HEK293 (cell line): ENCODE results near the gene PIGR.

Source experiments
- CTCF ChIA-PET: fragments of 350-600 bp; formaldehyde crosslinking; extraction: SDS; loops from one replicate; lab custom pipeline; 2021; ENCODE audit warnings: antibody characterized with exemption; lab: Yijun Ruan, JAX
- POLR2A ChIA-PET: fragments of 300-600 bp; formaldehyde crosslinking; extraction: SDS; loops from one replicate; lab custom pipeline; 2020; ENCODE audit warnings: antibody characterized with exemption, inconsistent platforms; lab: Yijun Ruan, JAX
- H3K27ac ChIP-seq: fragments of 200-500 bp; sonication (Bioruptor generic); 2 replicates; pipeline ENCODE4 v1.5.1; 2014; ENCODE audit warnings: low read depth, low read length, control low read depth, inconsistent platforms; ENCODE audit errors: extremely low read depth
- H3K36me3 ChIP-seq, 2 experiments: fragments of 200-500 bp in 1 of 2; sonication (Bioruptor generic) in 1 of 2; 1 replicate in 1 of 2; 2 replicates in 1 of 2; pipeline ENCODE4 v1.5.1; 2014 to 2017; ENCODE audit warnings: inconsistent platforms in 2 of 2, low read length in 2 of 2; ENCODE audit not compliant: control insufficient read depth in 2 of 2, insufficient read depth in 1 of 2
- H3K4me1 ChIP-seq: fragments of 200-500 bp; sonication (Bioruptor generic); 2 replicates; pipeline ENCODE4 v1.5.1; 2014; ENCODE audit warnings: mild to moderate bottlenecking, low read length, inconsistent platforms; ENCODE audit not compliant: control insufficient read depth, insufficient read depth
- H3K4me3 ChIP-seq: 2 replicates; pipeline ENCODE4 v1.5.1; 2011; ENCODE audit warnings: low read depth, mild to moderate bottlenecking, control low read depth, low read length, moderate library complexity
- H3K9me3 ChIP-seq: fragments of 200-500 bp; sonication (Bioruptor generic); 2 replicates; pipeline ENCODE4 v1.5.1; 2014; ENCODE audit warnings: low read depth, low read length, inconsistent platforms; ENCODE audit not compliant: control insufficient read depth, insufficient read depth
- CTCF ChIP-seq: fragments of 450-650 bp; formaldehyde crosslinking; IDR thresholded peaks from 2 replicates; pipeline ENCODE4 v1.5.1; 2016; ENCODE audit warnings: missing biosample characterization, missing genetic modification characterization
- GLI2 ChIP-seq: fragments of 450-650 bp; formaldehyde crosslinking; IDR thresholded peaks from 2 replicates; pipeline ENCODE4; 2017; ENCODE audit warnings: missing biosample characterization, missing genetic modification characterization, low read depth, borderline replicate concordance
- KLF17 ChIP-seq: fragments of 450-650 bp; formaldehyde crosslinking; IDR thresholded peaks from 2 replicates; pipeline ENCODE4 v1.5.1; 2016; ENCODE audit warnings: missing biosample characterization, missing genetic modification characterization
- MZF1 ChIP-seq: fragments of 450-650 bp; formaldehyde crosslinking; IDR thresholded peaks from 2 replicates; pipeline ENCODE4 v1.5.1; 2017; ENCODE audit warnings: missing biosample characterization, missing genetic modification characterization, borderline replicate concordance
- ZBTB17 ChIP-seq: fragments of 450-650 bp; formaldehyde crosslinking; IDR thresholded peaks from 2 replicates; pipeline ENCODE4 v1.5.1; 2016; ENCODE audit warnings: missing biosample characterization, missing genetic modification characterization
- ZBTB8A ChIP-seq: fragments of 450-650 bp; formaldehyde crosslinking; IDR thresholded peaks from 2 replicates; pipeline ENCODE4 v1.5.1; 2016; ENCODE audit warnings: missing biosample characterization, missing genetic modification characterization
- ZEB2 ChIP-seq: fragments of 450-650 bp; formaldehyde crosslinking; IDR thresholded peaks from 2 replicates; pipeline ENCODE4 v1.5.1; 2016; ENCODE audit warnings: missing biosample characterization, missing genetic modification characterization
- ZIC2 ChIP-seq: fragments of 450-650 bp; formaldehyde crosslinking; IDR thresholded peaks from 2 replicates; pipeline ENCODE4 v1.5.1; 2016; ENCODE audit warnings: missing biosample characterization, missing genetic modification characterization
- ZNF10 ChIP-seq: fragments of 450-650 bp; formaldehyde crosslinking; IDR thresholded peaks from 2 replicates; pipeline ENCODE4 v1.5.1; 2017; ENCODE audit warnings: missing biosample characterization, missing genetic modification characterization
- ZNF155 ChIP-seq: fragments of 450-650 bp; formaldehyde crosslinking; IDR thresholded peaks from 2 replicates; pipeline ENCODE4 v1.5.1; 2016; ENCODE audit warnings: missing biosample characterization, missing genetic modification characterization
- ZNF366 ChIP-seq: fragments of 450-650 bp; formaldehyde crosslinking; conservative IDR thresholded peaks from 2 replicates; pipeline ENCODE4 v1.5.1; 2016; ENCODE audit warnings: missing biosample characterization, missing genetic modification characterization
- ZNF391 ChIP-seq: fragments of 450-650 bp; formaldehyde crosslinking; IDR thresholded peaks from 2 replicates; pipeline ENCODE4 v1.5.1; 2016; ENCODE audit warnings: low read depth, missing biosample characterization, missing genetic modification characterization, borderline replicate concordance
- ZNF501 ChIP-seq: fragments of 450-650 bp; formaldehyde crosslinking; IDR thresholded peaks from 2 replicates; pipeline ENCODE4 v1.5.1; 2016; ENCODE audit warnings: missing biosample characterization, missing genetic modification characterization
- ZNF558 ChIP-seq: fragments of 450-650 bp; formaldehyde crosslinking; IDR thresholded peaks from 2 replicates; pipeline ENCODE4 v1.5.1; 2016; ENCODE audit warnings: missing biosample characterization, missing genetic modification characterization
- ZNF561 ChIP-seq: fragments of 450-650 bp; IDR thresholded peaks from 2 replicates; pipeline ENCODE4 v1.5.1; 2018; ENCODE audit warnings: missing biosample characterization, missing genetic modification characterization, borderline replicate concordance
- ZNF600 ChIP-seq: fragments of 450-650 bp; formaldehyde crosslinking; IDR thresholded peaks from 2 replicates; pipeline ENCODE4 v1.5.1; 2016; ENCODE audit warnings: missing biosample characterization, missing genetic modification characterization
- ZNF654 ChIP-seq: fragments of 450-650 bp; formaldehyde crosslinking; IDR thresholded peaks from 2 replicates; pipeline ENCODE4 v1.5.1; 2016; ENCODE audit warnings: low read depth, missing biosample characterization, missing genetic modification characterization
- ZNF660 ChIP-seq: fragments of 450-650 bp; IDR thresholded peaks from 2 replicates; pipeline ENCODE4 v1.5.1; 2018; ENCODE audit warnings: missing biosample characterization, mild to moderate bottlenecking, missing genetic modification characterization
- ZNF692 ChIP-seq: fragments of 450-650 bp; formaldehyde crosslinking; IDR thresholded peaks from 2 replicates; pipeline ENCODE4 v1.5.1; 2016; ENCODE audit warnings: missing biosample characterization, missing genetic modification characterization
- ZNF785 ChIP-seq: fragments of 450-650 bp; formaldehyde crosslinking; IDR thresholded peaks from 2 replicates; pipeline ENCODE4 v1.5.1; 2016; ENCODE audit warnings: missing biosample characterization, missing genetic modification characterization
- ZSCAN4 ChIP-seq: fragments of 450-650 bp; formaldehyde crosslinking; IDR thresholded peaks from 2 replicates; pipeline ENCODE4 v1.5.1; 2017; ENCODE audit warnings: missing biosample characterization, missing genetic modification characterization

The PIGR gene

GRCh38 chr1:206913766-206914537, 32.3 kb downstream of the PIGR start:
- H3K4me1 ChIP-seq, result no peaks in the 10 kb centered on the region
- no peaks in the 10 kb centered on the region for H3K9me3 ChIP-seq
- TF ChIP-seq ZSCAN4 (no peak), ZNF366 (tag by site-specific recombination) (peak; percentile 72)
- H3K4me3 ChIP-seq, result no peak overlapping the region
- H3K27ac ChIP-seq, result no peak overlapping the region
- ChIA-PET CTCF (interaction anchor here (0.6 to 4.3 kb wide), 8 partner anchors 68 to 589 kb away, joined by 3 to 73 read pairs (median 37); no protein-coding TSS in a partner anchor), POLR2A (no interaction called here)
- H3K36me3 ChIP-seq, result no peaks in the 10 kb centered on the region

- no peaks in the 10 kb centered on the region for H3K9me3 ChIP-seq
- CTCF ChIA-PET, result interaction anchor here (0.6 to 4.3 kb wide), 82 partner anchors 9 to 805 kb away, joined by 3 to 73 read pairs (median 5); partner anchors contain the start of genes DYRK3, FCMR, IL20 and IL24
- H3K36me3 ChIP-seq, result no peaks in the 10 kb centered on the region
- peak; percentile 84 for TF ChIP-seq ZNF660
- TF ChIP-seq ZNF692, result 0 out of 2 replicates have a peak, but pooled peaks have one; percentile 46
- TF ChIP-seq ZNF391 (tag by site-specific recombination), result 0 out of 2 replicates have a peak, but pooled peaks have one; percentile 29
- peak; percentile 98 for TF ChIP-seq ZNF558
- no peak for TF ChIP-seq ZBTB8A
- TF ChIP-seq ZEB2 (tag by site-specific recombination), result peak; percentile 28; the same call in 1 of the 2 replicates
- peak; percentile 31; the same call in 1 of the 2 replicates for TF ChIP-seq ZNF561 (tag by site-specific recombination)
- no peak for TF ChIP-seq ZNF785 (tag by site-specific recombination)
- peak; percentile 83 for TF ChIP-seq ZNF654
- TF ChIP-seq MZF1, result no peak
- no peak for TF ChIP-seq KLF17 (tag by site-specific recombination)
- peak; percentile 60 for TF ChIP-seq ZNF600 (tag by site-specific recombination)
- TF ChIP-seq ZBTB17 (tag by site-specific recombination), result peak; percentile 65
- peak; percentile 88 for TF ChIP-seq ZIC2 (tag by site-specific recombination)
- peak; percentile 56 for TF ChIP-seq CTCF (tag by site-specific recombination)
- TF ChIP-seq GLI2, result no peak
- TF ChIP-seq ZNF501 (tag by site-specific recombination), result 0 out of 2 replicates have a peak, but pooled peaks have one; percentile 19
- TF ChIP-seq ZNF10 (tag by site-specific recombination), result no peak
- TF ChIP-seq ZNF155 (tag by site-specific recombination), result no peak
- TF ChIP-seq, all 188 proteins: peak for 12
- H3K4me3 ChIP-seq, result no peak overlapping the region
- no peak overlapping the region for H3K27ac ChIP-seq
- no peaks in the 10 kb centered on the region for H3K4me1 ChIP-seq
- POLR2A ChIA-PET, result no interaction called here
These were observed 33.7 kb downstream of the PIGR start for GRCh38 chr1:206912445-206913095.
